A549 (cell line): ENCODE results near the gene PNPLA6. TPM values are rescaled to one million over a fixed set of nuclear protein-coding genes. Genes with fewer than 3 reads are reported as not detected.

Experiments
- ATAC-seq, 2 experiments: fragments of 200-7000 bp in 1 of 2; fragments of >200 bp in 1 of 2; cut with Nextera tagmentation in 1 of 2; cut with Tn5 transposase in 1 of 2; 3 replicates each; pipeline versions ENCODE4 v1.8.0 to v1.9.1; 2018 to 2020; ENCODE audit warnings: mild to moderate bottlenecking in 1 of 2, moderate library complexity in 1 of 2
- CTCF ChIA-PET: fragments of 300-600 bp; sonication (Branson Sonifier 250); formaldehyde crosslinking; extraction: SDS; loops from one replicate; lab custom pipeline; 2021; ENCODE audit warnings: antibody characterized with exemption, inconsistent platforms; lab: Yijun Ruan, JAX
- POLR2A ChIA-PET: fragments of 350-600 bp; formaldehyde crosslinking; extraction: SDS; loops from one replicate; lab custom pipeline; 2021; ENCODE audit warnings: antibody characterized with exemption, inconsistent platforms; lab: Yijun Ruan, JAX
- DNase-seq, 2 experiments: peaks; one replicate each; pipeline versions ENCODE4 v3.0.0 to v3.0.0-alpha.2; 2011 to 2016; ENCODE audit warnings: low read depth in 1 of 2, low spot score in 1 of 2
- FAIRE-seq: peaks from 2 replicates; lab custom pipeline; 2011; peaks lifted over from hg19 to GRCh38; lab: Jason Lieb, UNC
- H3K27ac ChIP-seq, 2 experiments: fragments of >200 bp; sonication (Bioruptor Twin); formaldehyde crosslinking; 3 replicates each; pipeline ENCODE4 v1.5.1; 2016 to 2017
- H3K4me1 ChIP-seq: fragments of >200 bp; sonication (Bioruptor Twin); formaldehyde crosslinking; 3 replicates; pipeline ENCODE4 v1.6.1; 2016
- H3K4me2 ChIP-seq: fragments of >200 bp; sonication (Bioruptor Twin); formaldehyde crosslinking; 3 replicates; pipeline ENCODE4 v1.6.1; 2016
- H3K4me3 ChIP-seq: fragments of >200 bp; sonication (Bioruptor Twin); formaldehyde crosslinking; 3 replicates; pipeline ENCODE4 v1.5.1; 2016
- H3K9me3 ChIP-seq: fragments of >200 bp; sonication (Bioruptor Twin); formaldehyde crosslinking; 3 replicates; pipeline ENCODE4 v1.6.1; 2016
- CBX2 ChIP-seq: fragments of 200-600 bp; sonication (generic); IDR thresholded peaks from 2 replicates; pipeline ENCODE4 v1.6.1; 2016; ENCODE audit warnings: low read depth, mild to moderate bottlenecking, borderline replicate concordance
- CBX8 ChIP-seq: fragments of 200-600 bp; sonication (generic); IDR thresholded peaks from 2 replicates; pipeline ENCODE4 v1.6.1; 2016
- CEBPB ChIP-seq, 2 experiments: fragments of >200 bp in 1 of 2; sonication (Bioruptor Twin) in 1 of 2; formaldehyde crosslinking in 1 of 2; IDR thresholded peaks; 2 replicates each; pipeline ENCODE4 v1.6.1; 2012 to 2016
- EHF ChIP-seq: fragments of 250-450 bp; sonication (Bioruptor Pico); IDR thresholded peaks from 2 replicates; pipeline ENCODE4 v1.5.0; 2020; ENCODE audit warnings: mild to moderate bottlenecking
- ELK1 ChIP-seq: fragments of 150-350 bp; IDR thresholded peaks from 2 replicates; pipeline ENCODE4 v1.6.1; 2014; ENCODE audit warnings: low read depth, mild to moderate bottlenecking, low read length
- FOSB ChIP-seq: fragments of 250-450 bp; sonication (Bioruptor Pico); IDR thresholded peaks from 2 replicates; pipeline ENCODE4 v1.5.0; 2020; ENCODE audit warnings: mild to moderate bottlenecking, moderate library complexity
- FOXS1 ChIP-seq: fragments of 250-450 bp; sonication (Bioruptor Pico); IDR thresholded peaks from 2 replicates; pipeline ENCODE4 v1.5.0; 2020; ENCODE audit warnings: mild to moderate bottlenecking, moderate library complexity
- HDAC2 ChIP-seq: fragments of 200-600 bp; sonication (generic); IDR thresholded peaks from 2 replicates; pipeline ENCODE4 v1.6.1; 2016
- HEYL ChIP-seq: fragments of 250-450 bp; sonication (Bioruptor Pico); IDR thresholded peaks from 2 replicates; pipeline ENCODE4 v1.8.0; 2021; ENCODE audit warnings: mild to moderate bottlenecking, moderate library complexity
- HOXB5 ChIP-seq: fragments of 250-450 bp; sonication (Bioruptor Pico); IDR thresholded peaks from 2 replicates; pipeline ENCODE4 v1.5.0; 2020; ENCODE audit warnings: mild to moderate bottlenecking, moderate library complexity
- JUNB ChIP-seq: fragments of >200 bp; sonication (Bioruptor Twin); formaldehyde crosslinking; IDR thresholded peaks from 2 replicates; pipeline ENCODE4 v1.6.1; 2016
- MAFK ChIP-seq: fragments of 450-650 bp; IDR thresholded peaks from 2 replicates; pipeline ENCODE4 v1.6.1; 2014; ENCODE audit not compliant: partially characterized antibody
- MAZ ChIP-seq: fragments of 150-350 bp; IDR thresholded peaks from 2 replicates; pipeline ENCODE4 v1.6.1; 2014; ENCODE audit warnings: antibody characterized with exemption, low read depth, low read length, borderline replicate concordance
- MYC ChIP-seq: IDR thresholded peaks from 2 replicates; pipeline ENCODE4 v1.6.1; 2012; ENCODE audit warnings: mild to moderate bottlenecking, inconsistent platforms, low read length, improper control_type of control experiment, borderline replicate concordance
- NPAS2 ChIP-seq: fragments of 250-450 bp; sonication (Bioruptor Pico); IDR thresholded peaks from 2 replicates; pipeline ENCODE4 v1.8.0; 2022; ENCODE audit warnings: mild to moderate bottlenecking, moderate library complexity, borderline replicate concordance
- NR3C1 ChIP-seq: fragments of >200 bp; sonication (Bioruptor Twin); formaldehyde crosslinking; IDR thresholded peaks from 3 replicates; pipeline ENCODE4 v1.6.1; 2017
- POLR2AphosphoS2 ChIP-seq: conservative IDR thresholded peaks from 2 replicates; pipeline ENCODE4 v1.6.1; 2012; ENCODE audit warnings: low read length, improper control_type of control experiment, inconsistent platforms
- RAD21 ChIP-seq, 2 experiments: fragments of >200 bp in 1 of 2; sonication (Bioruptor Twin) in 1 of 2; formaldehyde crosslinking in 1 of 2; IDR thresholded peaks in 1 of 2; conservative IDR thresholded peaks in 1 of 2; 2 replicates in 1 of 2; 3 replicates in 1 of 2; pipeline ENCODE4 v1.6.1; 2012 to 2018; ENCODE audit warnings: inconsistent platforms in 1 of 2
- RARB ChIP-seq: fragments of 250-450 bp; sonication (Bioruptor Pico); IDR thresholded peaks from 2 replicates; pipeline ENCODE4 v1.8.0; 2021; ENCODE audit warnings: mild to moderate bottlenecking, moderate library complexity
- REST ChIP-seq: fragments of 200-600 bp; sonication (generic); IDR thresholded peaks from 2 replicates; pipeline ENCODE4 v1.6.1; 2016; ENCODE audit warnings: antibody characterized with exemption, mild to moderate bottlenecking, moderate library complexity
- TFCP2L1 ChIP-seq: fragments of 250-450 bp; sonication (Bioruptor Pico); IDR thresholded peaks from 2 replicates; pipeline ENCODE4 v1.5.0; 2021; ENCODE audit warnings: mild to moderate bottlenecking
- ZC3H11A ChIP-seq: fragments of 450-650 bp; IDR thresholded peaks from 2 replicates; pipeline ENCODE4 v1.6.1; 2014; ENCODE audit warnings: antibody characterized with exemption, mild to moderate bottlenecking
- WGBS: methylation state at CpG from one replicate; pipeline ENCODE4 v1.1.6; 2017; ENCODE audit errors: missing lambda C conversion rate; 5-methylcytosine and 5-hydroxymethylcytosine counted together
- polyA plus RNA-seq, 4 experiments: library from polyadenylated mRNA; depleted of rRNA in 3 of 4; stranded (reverse); fragments of >200 nt; fragmentation: RNase III in 1 of 4; extraction: RNeasy Plus Mini Kit Qiagen cat#74134 plus additional on column Dnase treatment in 1 of 4; gene quantifications; 2 replicates in 3 of 4; 3 replicates in 1 of 4; pipeline ENCODE4 v1.2.3, GENCODE V29; 2011 to 2017
- TF ChIP-seq, protein P1 (sequence below): fragments of >200 bp; sonication (Bioruptor Twin); formaldehyde crosslinking; IDR thresholded peaks from 3 replicates; pipeline ENCODE4 v1.6.1; 2016

The PNPLA6 gene
- polyA plus RNA-seq, 2 of the 4 experiments (the other 2 are of a cell fraction), result 17.0 to 58.1 TPM

- Histone ChIP-seq H3K27ac (no peak overlapping the region), H3K4me2 (no peak overlapping the region), H3K4me3 (no peak overlapping the region), H3K9me3 (no peaks in the 10 kb centered on the region), H3K4me1 (no peaks in the 10 kb centered on the region)
- TF ChIP-seq RARB (CRISPR knock-in tag) (no peak), CBX8 (no peak), JUNB (no peak), CBX2 (no peak), FOXS1 (CRISPR knock-in tag) (no peak), MYC (no peak), CEBPB (IDR thresholded peaks at IDR 0.05) (no peak), HEYL (no peak), TFCP2L1 (CRISPR knock-in tag) (no peak), MAFK (no peak), MAZ (no peak), NPAS2 (CRISPR knock-in tag) (no peak), HDAC2 (no peak), RAD21 (conservative IDR thresholded peaks at IDR 0.05 in 1 of 2, IDR thresholded peaks at IDR 0.05 in 1 of 2) (no peak), NR3C1 (no peak), HOXB5 (CRISPR knock-in tag) (no peak), POLR2AphosphoS2 (no peak)
- TF ChIP-seq, protein P1, sequence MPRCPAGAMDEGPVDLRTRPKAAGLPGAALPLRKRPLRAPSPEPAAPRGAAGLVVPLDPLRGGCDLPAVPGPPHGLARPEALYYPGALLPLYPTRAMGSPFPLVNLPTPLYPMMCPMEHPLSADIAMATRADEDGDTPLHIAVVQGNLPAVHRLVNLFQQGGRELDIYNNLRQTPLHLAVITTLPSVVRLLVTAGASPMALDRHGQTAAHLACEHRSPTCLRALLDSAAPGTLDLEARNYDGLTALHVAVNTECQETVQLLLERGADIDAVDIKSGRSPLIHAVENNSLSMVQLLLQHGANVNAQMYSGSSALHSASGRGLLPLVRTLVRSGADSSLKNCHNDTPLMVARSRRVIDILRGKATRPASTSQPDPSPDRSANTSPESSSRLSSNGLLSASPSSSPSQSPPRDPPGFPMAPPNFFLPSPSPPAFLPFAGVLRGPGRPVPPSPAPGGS, result no peak
- POLR2A ChIA-PET, result interaction anchor here (0.6 kb wide), 1 partner anchor 382 kb away, joined by 3 read pairs; no protein-coding TSS in a partner anchor
- FAIRE-seq, result no peak
- CTCF ChIA-PET, result interaction anchor here (0.6 to 2.6 kb wide), 2 partner anchors 9 to 22 kb away, joined by 4 to 5 read pairs; no protein-coding TSS in a partner anchor
- 50% methylated on average over 1 of the region's 1 CpG for WGBS
- no peak for ATAC-seq
- DNase-seq, result no peak
Observed at GRCh38 chr19:7545904-7546303, 10.4 kb downstream of the PNPLA6 start.

- Histone ChIP-seq H3K9me3 (no peaks in the 10 kb centered on the region), H3K27ac (no peak overlapping the region)
- 88% methylated on average over 3 of the region's 3 CpGs for WGBS
- CTCF ChIA-PET, result interaction anchor here (1.0 to 2.6 kb wide), 2 partner anchors 21 to 50 kb away, joined by 4 to 5 read pairs; a partner anchor contains a TSS
- FAIRE-seq, result no peak
- TF ChIP-seq REST, result no peak
- TF ChIP-seq RAD21 (conservative IDR thresholded peaks at IDR 0.05 in 1 of 2, IDR thresholded peaks at IDR 0.05 in 1 of 2), result no peak
- no peak for TF ChIP-seq ELK1
- TF ChIP-seq EHF (CRISPR knock-in tag), result no peak
- no peak for TF ChIP-seq HOXB5 (CRISPR knock-in tag)
- TF ChIP-seq FOSB (CRISPR knock-in tag), result no peak
- TF ChIP-seq ZC3H11A, result no peak
- TF ChIP-seq POLR2AphosphoS2, result no peak
- TF ChIP-seq, all 56 proteins: peak for 0
- Histone ChIP-seq H3K4me2 (no peak overlapping the region), H3K4me1 (no peaks in the 10 kb centered on the region), H3K4me3 (no peak overlapping the region)
- POLR2A ChIA-PET, result no interaction called here
- no peak for ATAC-seq
- no peak for DNase-seq
Observed at GRCh38 chr19:7547159-7547558, 11.6 kb downstream of the PNPLA6 start.
